ENCODE data around the gene SHD. TPM values are rescaled to one million over a fixed set of nuclear protein-coding genes. Genes with fewer than 3 reads are reported as not detected.
"Not testable (repeated sequence)": the region's sequence is repeated elsewhere in the genome, so short reads cannot be mapped to it uniquely, and the experiment has no call there.

SHD gene
- total RNA-seq, 1 experiment from 2014 or later: 4.4 TPM

DNA sequence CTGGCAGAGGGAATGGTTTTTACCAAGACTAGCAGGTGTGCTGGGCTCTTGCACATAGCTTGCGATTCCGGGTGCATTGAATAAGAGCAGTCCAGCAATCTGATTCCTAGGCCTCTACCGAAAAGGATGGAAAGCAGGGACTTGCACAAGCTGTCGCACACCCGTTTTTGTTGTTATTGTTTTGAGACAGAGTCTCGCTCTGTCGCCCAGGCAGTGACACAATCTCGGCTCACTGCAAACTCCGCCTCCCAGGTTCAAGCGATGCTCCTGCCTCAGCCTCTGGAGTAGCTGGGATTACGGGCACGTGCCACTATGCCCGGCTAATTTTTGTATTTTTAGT lies 44.2 kb upstream of the SHD start:
- no peak for DNase-seq
- Histone ChIP-seq H4K8ac (replicated peaks; ENCODE audit: insufficient read length, low read depth, low read length) (no peak overlapping the region), H3K18ac (ENCODE audit: insufficient read length, low read depth, low read length) (no peak overlapping the region), H3K23ac (ENCODE audit: insufficient read length, low read depth, low read length) (no peak overlapping the region), H2AK5ac (ENCODE audit: insufficient read length, low read length) (no peak overlapping the region), H3K9ac (ENCODE audit: extremely low read depth, insufficient read length, low read length) (no peak overlapping the region), H2BK5ac (ENCODE audit: insufficient read length, low read length) (no peak overlapping the region), H3K23me2 (ENCODE audit: insufficient read length, low read depth, low read length, poor library complexity, severe bottlenecking) (peaks cover 3% of the 10 kb centered on the region), H3K9me3 (ENCODE audit: control insufficient read depth, low read depth, low read length) (no peaks in the 10 kb centered on the region), H2BK120ac (ENCODE audit: low read depth, low read length, poor library complexity, severe bottlenecking) (no peak overlapping the region), H3K4me2 (ENCODE audit: insufficient read depth, insufficient read length, low read length) (no peak overlapping the region), H3K4me1 (ENCODE audit: insufficient read depth, low read length) (no peaks in the 10 kb centered on the region), H2BK15ac (ENCODE audit: low read depth, low read length) (no peak overlapping the region), H3T11ph (ENCODE audit: low read length) (no peak overlapping the region), H2AFZ (ENCODE audit: low read length) (no peak overlapping the region), H3K27ac (ENCODE audit: insufficient read length, low read depth, low read length) (no peak overlapping the region), H3K27me3 (ENCODE audit: insufficient read depth, low read length) (no peaks in the 10 kb centered on the region), H3K4ac (ENCODE audit: low read depth, low read length) (no peak overlapping the region), H3K14ac (ENCODE audit: insufficient read depth, low read length) (no peak overlapping the region), H2BK20ac (ENCODE audit: low read depth, low read length, poor library complexity, severe bottlenecking) (no peak overlapping the region), H4K20me1 (ENCODE audit: control insufficient read depth, insufficient read depth, insufficient read length) (no peaks in the 10 kb centered on the region), H3K56ac (ENCODE audit: insufficient read length, low read depth, low read length) (no peak overlapping the region), H4K5ac (ENCODE audit: insufficient read length, low read depth, low read length) (no peak overlapping the region), H3K79me1 (ENCODE audit: insufficient read depth, low read depth, low read length, poor library complexity, severe bottlenecking) (no peaks in the 10 kb centered on the region), H3K79me2 (ENCODE audit: insufficient read depth, low read length) (no peaks in the 10 kb centered on the region), H4K91ac (ENCODE audit: insufficient read length, low read depth, low read length) (no peak overlapping the region), H2BK12ac (ENCODE audit: insufficient read length, low read depth, low read length) (no peak overlapping the region)
- WGBS (ENCODE audit: extremely low coverage, insufficient read length, low lambda C conversion rate): no CpG with 5 or more reads among the region's 13 CpGs
- Mint-ChIP-seq H3K27ac (peak overlapping the region in 1 of 3 experiments; percentile 15; a peak in 1 of 7 replicates), H3K4me3 (no peak overlapping the region), H3K4me1 (peaks cover 0 to 5% of the 10 kb centered on the region in 2 experiments; a peak in 2 of 4 replicates), H3K27me3 (ENCODE audit: low read depth) (peaks cover 3% of the 10 kb centered on the region), H3K36me3 (ENCODE audit: insufficient read depth in 1 of 3, low read depth in 3 of 3) (no peaks in the 10 kb centered on the region), H3K9me3 (peaks cover 1 to 5% of the 10 kb centered on the region in 2 experiments; a peak in 2 of 5 replicates)
- TF ChIP-seq, protein P1, sequence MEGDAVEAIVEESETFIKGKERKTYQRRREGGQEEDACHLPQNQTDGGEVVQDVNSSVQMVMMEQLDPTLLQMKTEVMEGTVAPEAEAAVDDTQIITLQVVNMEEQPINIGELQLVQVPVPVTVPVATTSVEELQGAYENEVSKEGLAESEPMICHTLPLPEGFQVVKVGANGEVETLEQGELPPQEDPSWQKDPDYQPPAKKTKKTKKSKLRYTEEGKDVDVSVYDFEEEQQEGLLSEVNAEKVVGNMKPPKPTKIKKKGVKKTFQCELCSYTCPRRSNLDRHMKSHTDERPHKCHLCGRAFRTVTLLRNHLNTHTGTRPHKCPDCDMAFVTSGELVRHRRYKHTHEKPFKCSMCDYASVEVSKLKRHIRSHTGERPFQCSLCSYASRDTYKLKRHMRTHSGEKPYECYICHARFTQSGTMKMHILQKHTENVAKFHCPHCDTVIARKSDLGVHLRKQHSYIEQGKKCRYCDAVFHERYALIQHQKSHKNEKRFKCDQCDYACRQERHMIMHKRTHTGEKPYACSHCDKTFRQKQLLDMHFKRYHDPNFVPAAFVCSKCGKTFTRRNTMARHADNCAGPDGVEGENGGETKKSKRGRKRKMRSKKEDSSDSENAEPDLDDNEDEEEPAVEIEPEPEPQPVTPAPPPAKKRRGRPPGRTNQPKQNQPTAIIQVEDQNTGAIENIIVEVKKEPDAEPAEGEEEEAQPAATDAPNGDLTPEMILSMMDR (conservative IDR thresholded peaks at IDR 0.05): no peak

DNA sequence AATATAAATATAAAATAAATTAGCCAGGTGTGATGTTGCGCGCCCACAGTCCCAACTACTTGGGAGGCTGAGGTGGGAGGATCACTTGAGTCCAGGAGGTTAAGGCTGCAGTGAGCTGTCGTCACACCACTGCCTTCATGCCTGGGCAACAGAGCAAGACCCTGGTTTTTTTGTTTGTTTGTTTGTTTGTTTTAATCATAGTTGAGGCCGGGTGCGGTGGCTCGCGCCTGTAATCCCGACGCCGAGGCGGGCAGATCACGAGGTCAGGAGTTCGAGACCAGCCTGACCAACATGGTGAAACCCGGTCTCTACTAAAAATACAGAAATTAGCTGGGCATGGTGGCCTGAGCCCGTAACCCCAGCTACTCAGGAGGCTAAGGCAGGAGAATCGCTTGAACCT lies 41.6 kb upstream of the SHD start:
- H3K36me3 Mint-ChIP-seq (ENCODE audit: insufficient read depth in 1 of 3, low read depth in 3 of 3); DNase-seq: not testable (repeated sequence)
- H3K9me3 Mint-ChIP-seq: peaks cover 10% of the 10 kb centered on the region in 2 experiments; a peak in 4 of 5 replicates

More for the DNA sequence above, 41.6 kb upstream of the SHD start:
- not testable (repeated sequence) for H3K27ac Mint-ChIP-seq; H2AK5ac ChIP-seq (ENCODE audit: insufficient read length, low read length); H4K91ac ChIP-seq (ENCODE audit: insufficient read length, low read depth, low read length); H3K23me2 ChIP-seq (ENCODE audit: insufficient read length, low read depth, low read length, poor library complexity, severe bottlenecking); H2BK120ac ChIP-seq (ENCODE audit: low read depth, low read length, poor library complexity, severe bottlenecking); H2BK12ac ChIP-seq (ENCODE audit: insufficient read length, low read depth, low read length); H3K4me2 ChIP-seq (ENCODE audit: insufficient read depth, insufficient read length, low read length); H4K20me1 ChIP-seq (ENCODE audit: control insufficient read depth, insufficient read depth, insufficient read length); H3K9ac ChIP-seq (ENCODE audit: extremely low read depth, insufficient read length, low read length); H3K18ac ChIP-seq (ENCODE audit: insufficient read length, low read depth, low read length); H3K14ac ChIP-seq (ENCODE audit: insufficient read depth, low read length); H3K79me2 ChIP-seq (ENCODE audit: insufficient read depth, low read length); H3K4me1 Mint-ChIP-seq; H2AFZ ChIP-seq (ENCODE audit: low read length); H3K4ac ChIP-seq (ENCODE audit: low read depth, low read length); H2BK20ac ChIP-seq (ENCODE audit: low read depth, low read length, poor library complexity, severe bottlenecking); H3K56ac ChIP-seq (ENCODE audit: insufficient read length, low read depth, low read length); H3K23ac ChIP-seq (ENCODE audit: insufficient read length, low read depth, low read length); H2BK15ac ChIP-seq (ENCODE audit: low read depth, low read length); H3K9me3 ChIP-seq (ENCODE audit: control insufficient read depth, low read depth, low read length); H3K79me1 ChIP-seq (ENCODE audit: insufficient read depth, low read depth, low read length, poor library complexity, severe bottlenecking); H2BK5ac ChIP-seq (ENCODE audit: insufficient read length, low read length); H3K27me3 ChIP-seq (ENCODE audit: insufficient read depth, low read length); H3K27ac ChIP-seq (ENCODE audit: insufficient read length, low read depth, low read length); H4K5ac ChIP-seq (ENCODE audit: insufficient read length, low read depth, low read length); H3K4me1 ChIP-seq (ENCODE audit: insufficient read depth, low read length); H4K8ac ChIP-seq (replicated peaks; ENCODE audit: insufficient read length, low read depth, low read length); H3K4me3 Mint-ChIP-seq; H3T11ph ChIP-seq (ENCODE audit: low read length)
- WGBS (ENCODE audit: extremely low coverage, insufficient read length, low lambda C conversion rate): no CpG with 5 or more reads among the region's 16 CpGs
- peaks cover 15% of the 10 kb centered on the region for H3K27me3 Mint-ChIP-seq (ENCODE audit: low read depth)

Data from H9 (cell line).